Measurements from ENCODE around the gene NFYA.

Gene NFYA

GRCh38 chr6:41122373-41122772, 49.6 kb downstream of the NFYA start:
- no peak for DNase-seq

- DNase-seq: no peak
Measured at GRCh38 chr6:41122918-41123317, 50.1 kb downstream of the NFYA start.

GRCh38 chr6:41125282-41125681, 52.5 kb downstream of the NFYA start:
- DNase-seq: no peak

- DNase-seq: no peak
Measured at GRCh38 chr6:41132254-41132653, 59.5 kb downstream of the NFYA start.

- DNase-seq: no peak
Measured at GRCh38 chr6:41135062-41135832, 62.5 kb downstream of the NFYA start.

- DNase-seq: no peak
Measured at GRCh38 chr6:41136911-41137310, 64.1 kb downstream of the NFYA start.

- DNase-seq: no peak
Measured at GRCh38 chr6:41147917-41148316, 75.1 kb downstream of the NFYA start.
